Suprapubic skin (tissue), 4 donors: ENCODE results near the gene DRG1. TPM values are rescaled to one million over a fixed set of nuclear protein-coding genes. Genes with fewer than 3 reads are reported as not detected.
"Not testable (repeated sequence)": the region's sequence is repeated elsewhere in the genome, so short reads cannot be mapped to it uniquely, and the experiment has no call there.

Experiments
- DNase-seq, 2 donors: peaks; one replicate each; pipeline ENCODE4 v3.0.0-alpha.2; 2019; ENCODE audit warnings: low spot score in 2 of 2
- H3K27ac ChIP-seq: fragments of 200-600 bp; sonication (generic); one replicate; pipeline ENCODE4 v1.5.1; 2019
- H3K27me3 ChIP-seq: fragments of 200-600 bp; sonication (generic); one replicate; pipeline ENCODE4 v1.5.1; 2019
- H3K36me3 ChIP-seq: fragments of 200-600 bp; sonication (generic); one replicate; pipeline ENCODE4 v1.5.1; 2019
- H3K4me1 ChIP-seq: fragments of 200-600 bp; sonication (generic); one replicate; pipeline ENCODE4 v1.5.1; 2019
- H3K4me3 ChIP-seq: fragments of 200-600 bp; sonication (generic); one replicate; pipeline ENCODE4 v1.5.1; 2019; ENCODE audit warnings: mild to moderate bottlenecking
- H3K9me3 ChIP-seq: fragments of 200-600 bp; sonication (generic); one replicate; pipeline ENCODE4 v1.5.1; 2019
- CTCF ChIP-seq, 2 donors: fragments of 200-600 bp in 1 of 2; fragments of 450-650 bp in 1 of 2; sonication (generic) in 1 of 2; IDR thresholded peaks; one replicate each; pipeline ENCODE4 v1.5.1; 2016 to 2019; ENCODE audit warnings: antibody characterized with exemption in 2 of 2, mild to moderate bottlenecking in 1 of 2, moderate library complexity in 1 of 2
- EP300 ChIP-seq: sonication (generic); formaldehyde crosslinking; IDR thresholded peaks from one replicate; pipeline ENCODE4 v1.6.1; 2017; ENCODE audit warnings: antibody characterized with exemption
- POLR2A ChIP-seq, 2 donors: fragments of 450-650 bp; IDR thresholded peaks; one replicate each; pipeline ENCODE4 v1.6.1; 2017; ENCODE audit warnings: antibody characterized with exemption in 2 of 2, mild to moderate bottlenecking in 2 of 2, moderate library complexity in 2 of 2
- POLR2AphosphoS5 ChIP-seq, 3 donors: sonication (generic); formaldehyde crosslinking; IDR thresholded peaks; one replicate each; pipeline ENCODE4 v1.6.1; 2017; ENCODE audit warnings: antibody characterized with exemption in 3 of 3
- WGBS: methylation state at CpG from one replicate; pipeline ENCODE4 v1.1.5; 2018; 5-methylcytosine and 5-hydroxymethylcytosine counted together
- total RNA-seq, 4 donors: library from RNA; depleted of rRNA; stranded (reverse); fragments of >200 nt; gene quantifications; one replicate each; pipeline ENCODE4 v1.1.0, GENCODE V29; 2016

The DRG1 gene
- total RNA-seq, 4 donors from 2014 or later = 53.8 to 61.8 (median 55.0) TPM

GRCh38 chr22:31363885-31364465, 35.4 kb upstream of the DRG1 start:
- H3K27me3 ChIP-seq = no peaks in the 10 kb centered on the region
- no peak overlapping the region for H3K27ac ChIP-seq
- no peak for TF ChIP-seq POLR2A (IDR thresholded peaks at IDR 0.05)
- TF ChIP-seq POLR2AphosphoS5 (IDR thresholded peaks at IDR 0.05) = no peak
- TF ChIP-seq CTCF (IDR thresholded peaks at IDR 0.05) = no peak
- TF ChIP-seq EP300 = no peak
- 61% methylated on average over 3 of the region's 3 CpGs for WGBS
- DNase-seq = no peak
- no peak overlapping the region for H3K4me3 ChIP-seq
- H3K36me3 ChIP-seq = no peaks in the 10 kb centered on the region
- H3K9me3 ChIP-seq = no peaks in the 10 kb centered on the region
- H3K4me1 ChIP-seq = no peaks in the 10 kb centered on the region

GRCh38 chr22:31367426-31367825, 32.0 kb upstream of the DRG1 start:
- Histone ChIP-seq H3K4me3 (no peak overlapping the region), H3K27ac (no peak overlapping the region), H3K27me3 (no peaks in the 10 kb centered on the region), H3K4me1 (no peaks in the 10 kb centered on the region), H3K36me3 (no peaks in the 10 kb centered on the region), H3K9me3 (no peaks in the 10 kb centered on the region)
- TF ChIP-seq CTCF (IDR thresholded peaks at IDR 0.05) (no peak), POLR2AphosphoS5 (IDR thresholded peaks at IDR 0.05) (no peak), POLR2A (IDR thresholded peaks at IDR 0.05) (no peak), EP300 (no peak)
- DNase-seq = no peak
- 76% methylated on average over 3 of the region's 3 CpGs for WGBS

- WGBS = 82% methylated on average over 3 of the region's 3 CpGs
- Histone ChIP-seq H3K36me3 (no peaks in the 10 kb centered on the region), H3K9me3 (no peaks in the 10 kb centered on the region), H3K27ac (no peak overlapping the region), H3K4me3 (no peak overlapping the region), H3K27me3 (no peaks in the 10 kb centered on the region), H3K4me1 (no peaks in the 10 kb centered on the region)
- TF ChIP-seq EP300 (no peak), POLR2A (IDR thresholded peaks at IDR 0.05) (no peak), CTCF (IDR thresholded peaks at IDR 0.05) (no peak), POLR2AphosphoS5 (IDR thresholded peaks at IDR 0.05) (no peak)
- no peak for DNase-seq
Measured at GRCh38 chr22:31377612-31378011, 21.8 kb upstream of the DRG1 start.

- Histone ChIP-seq H3K4me3 (no peak overlapping the region), H3K4me1 (no peaks in the 10 kb centered on the region), H3K27me3 (no peaks in the 10 kb centered on the region), H3K36me3 (no peaks in the 10 kb centered on the region), H3K9me3 (no peaks in the 10 kb centered on the region), H3K27ac (no peak overlapping the region)
- TF ChIP-seq POLR2AphosphoS5 (IDR thresholded peaks at IDR 0.05) (no peak), POLR2A (IDR thresholded peaks at IDR 0.05) (no peak), EP300 (no peak), CTCF (IDR thresholded peaks at IDR 0.05) (no peak)
- no peak for DNase-seq
- 77% methylated on average over 3 of the region's 3 CpGs for WGBS
Measured at GRCh38 chr22:31378123-31378522, 21.3 kb upstream of the DRG1 start.

GRCh38 chr22:31378651-31379050, 20.8 kb upstream of the DRG1 start:
- H3K27ac ChIP-seq, H3K4me1 ChIP-seq, H3K36me3 ChIP-seq, H3K27me3 ChIP-seq, DNase-seq, H3K9me3 ChIP-seq, H3K4me3 ChIP-seq: not testable (repeated sequence)
- 70% methylated on average over 6 of the region's 6 CpGs for WGBS

DNA sequence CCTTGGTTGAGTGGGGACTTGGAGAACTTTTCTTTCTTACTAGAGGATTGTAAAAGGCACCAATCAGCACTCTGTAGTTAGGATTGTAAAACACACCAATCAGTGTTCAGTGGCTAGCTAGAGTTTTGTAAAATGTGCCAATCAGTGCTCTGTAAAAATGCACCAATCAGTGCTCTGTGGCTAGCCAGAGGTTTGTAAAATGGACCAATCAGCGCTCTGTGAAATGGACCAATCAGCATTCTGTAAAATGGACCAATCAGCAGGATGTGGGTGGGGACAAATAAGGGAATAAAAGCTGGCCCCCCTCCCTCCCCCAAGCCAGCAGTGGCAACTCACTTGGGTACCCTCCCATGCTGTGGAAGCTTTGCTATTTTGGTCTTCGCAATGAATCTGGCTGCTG, 5.5 kb upstream of the DRG1 start:
- no peak overlapping the region for H3K4me3 ChIP-seq
- H3K27ac ChIP-seq = no peak overlapping the region
- TF ChIP-seq POLR2A (IDR thresholded peaks at IDR 0.05) = no peak
- TF ChIP-seq EP300 = no peak
- 95% methylated on average over 2 of the region's 2 CpGs for WGBS
- no peak for DNase-seq
- no peaks in the 10 kb centered on the region for H3K36me3 ChIP-seq
- H3K27me3 ChIP-seq = no peaks in the 10 kb centered on the region
- H3K4me1 ChIP-seq = peaks cover 5% of the 10 kb centered on the region
- H3K9me3 ChIP-seq = no peaks in the 10 kb centered on the region
